Bronchus fibroblast of lung (primary cell): ENCODE measurements around the gene PET100. TPM values are rescaled to one million over a fixed set of nuclear protein-coding genes. Genes with fewer than 3 reads are reported as not detected.

Experiments
- total RNA-seq: library from RNA; depleted of rRNA; stranded (reverse); fragments of >200 nt; gene quantifications from 2 replicates; pipeline ENCODE4 v1.2.3, GENCODE V29; 2015

PET100 gene, protein sequence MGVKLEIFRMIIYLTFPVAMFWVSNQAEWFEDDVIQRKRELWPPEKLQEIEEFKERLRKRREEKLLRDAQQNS
- 13.6 and 15.9 TPM in 2 replicates for total RNA-seq

DNA sequence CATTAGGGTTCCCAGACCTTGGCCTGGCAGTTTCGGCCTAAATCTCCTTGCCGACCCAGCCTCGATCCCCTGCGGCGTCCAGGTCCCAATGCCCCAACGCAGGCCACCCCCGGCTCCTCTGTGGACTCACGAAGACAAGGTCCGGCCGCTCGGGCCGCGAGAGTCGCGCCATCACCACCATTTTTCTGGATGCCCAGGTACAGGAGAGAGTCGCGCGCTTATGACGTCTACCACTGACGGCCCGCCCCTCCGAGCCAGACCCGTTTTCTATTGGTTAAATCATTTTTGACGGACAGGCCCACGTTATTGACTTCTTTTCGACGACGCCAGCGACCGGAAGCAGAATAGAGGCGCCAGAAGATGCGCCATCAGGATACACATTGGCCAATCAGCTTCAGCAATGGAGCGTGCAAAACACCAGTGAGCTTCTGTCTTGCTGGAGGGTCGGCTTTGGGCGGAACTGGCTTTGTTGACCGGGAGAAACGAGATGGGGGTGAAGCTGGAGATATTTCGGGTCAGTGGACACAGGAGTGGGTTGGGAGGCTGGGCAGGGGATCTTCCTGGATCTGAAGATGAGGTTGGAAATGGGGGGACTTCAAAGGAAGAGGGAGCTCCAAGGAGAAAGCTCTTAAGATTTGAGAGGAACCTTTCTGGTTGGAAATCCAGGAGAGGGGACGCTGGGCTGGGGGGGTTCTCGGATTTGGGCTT is at the start of gene PET100, which contains the start of gene XAB2:
Gene PET100, plus strand, starts transcription at position 447 of the 708 bp plus-strand sequence. Its CDS starts 41 bp downstream, at position 488.
Gene XAB2, minus strand, starts transcription at position 199 of the 708 bp plus-strand sequence. Its CDS starts 18 bp downstream, at position 181.

DNA sequence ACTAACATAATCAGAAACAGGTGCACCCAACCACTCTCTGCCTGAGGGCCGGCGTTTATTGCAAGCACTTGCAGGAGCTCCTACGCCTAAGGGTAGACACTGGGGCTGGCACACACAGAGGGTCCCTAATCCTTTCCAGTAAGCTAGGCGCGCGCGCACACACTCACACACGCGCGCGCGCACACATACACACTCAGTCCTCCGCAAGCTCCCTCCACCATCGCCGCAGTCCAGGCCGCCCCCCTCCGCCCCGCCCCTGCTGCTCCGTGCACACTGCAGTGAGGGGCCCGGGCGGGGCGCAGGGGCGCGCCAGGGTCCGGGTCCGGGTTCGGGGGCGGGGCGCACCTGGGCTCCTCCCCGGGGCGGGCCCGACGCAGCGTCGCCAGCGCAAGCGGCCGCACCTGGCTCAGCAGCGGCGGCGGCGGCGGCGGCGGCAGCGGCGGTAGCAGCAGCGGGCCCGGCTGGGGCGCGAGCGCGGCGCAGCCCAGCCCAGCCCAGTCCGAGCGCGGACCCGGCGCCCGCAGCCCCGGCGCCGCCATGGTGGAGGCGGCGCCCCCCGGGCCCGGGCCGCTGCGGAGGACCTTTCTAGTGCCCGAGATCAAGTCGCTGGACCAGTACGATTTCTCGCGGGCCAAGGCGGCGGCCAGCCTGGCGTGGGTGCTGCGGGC is 34.0 kb upstream of the PET100 start, which contains the start of gene CAMSAP3:
Gene CAMSAP3, plus strand, starts transcription at position 398 of the 668 bp plus-strand sequence. Its CDS starts 140 bp downstream, at position 538.

DNA sequence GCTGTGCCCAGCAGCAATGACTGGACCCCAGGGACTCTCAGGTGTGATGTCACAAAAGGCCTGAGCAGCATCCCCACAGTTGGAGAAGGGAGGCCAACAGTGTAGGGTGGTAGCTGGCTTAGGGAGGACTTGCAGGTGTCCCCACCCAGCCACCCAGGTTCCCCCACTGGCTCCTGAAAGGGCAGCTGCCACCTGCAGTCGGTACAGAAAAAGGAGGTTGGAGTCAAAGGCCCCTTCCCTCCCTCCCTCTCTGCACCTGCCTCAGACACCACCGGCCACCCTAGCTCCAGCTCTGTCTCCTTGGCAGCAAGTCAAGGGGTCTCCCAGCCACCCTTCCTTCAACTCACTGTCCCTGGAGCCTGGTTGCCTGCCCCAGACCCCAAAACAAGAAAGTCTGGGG is 4.1 kb downstream of the PET100 start, which contains the start of gene PCP2:
Gene PCP2, minus strand, starts transcription at position 22 of the 400 bp plus-strand sequence. CDS start 262 bp downstream, outside the sequence.

DNA sequence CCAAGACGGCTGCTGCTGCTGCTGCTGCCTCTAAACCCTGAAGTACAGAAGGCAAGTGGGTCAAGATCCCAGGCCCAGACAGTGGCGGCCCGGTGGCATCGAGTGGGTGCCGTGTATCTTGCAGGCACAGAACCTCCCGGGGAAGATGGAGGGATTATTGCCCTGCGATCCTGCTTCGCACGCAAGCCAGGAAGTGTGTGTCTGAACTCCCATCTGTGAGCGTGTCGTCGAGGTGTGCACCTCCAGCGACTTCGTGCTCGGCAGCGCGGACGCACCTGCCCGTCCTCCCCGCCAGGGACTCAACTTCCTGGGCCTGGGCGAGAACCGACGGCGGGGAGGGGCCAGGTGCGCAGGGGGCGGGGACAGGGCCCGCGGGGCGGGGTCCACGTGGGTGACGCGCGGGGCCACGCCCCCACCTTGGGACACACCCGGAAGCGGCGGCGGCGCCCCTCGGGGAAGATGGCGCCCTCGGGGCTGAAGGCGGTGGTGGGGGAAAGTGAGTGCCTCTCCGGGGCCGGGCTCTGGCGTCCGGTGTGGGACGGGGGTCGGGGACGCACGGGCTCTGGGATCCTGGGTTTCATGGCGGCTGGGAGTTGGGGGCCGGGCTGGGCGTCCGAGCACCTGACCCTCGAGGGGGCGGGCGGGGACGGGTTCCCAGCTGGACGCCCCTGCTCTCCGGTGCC is 7.2 kb downstream of the PET100 start, which contains the start of gene STXBP2:
Gene STXBP2, plus strand, starts transcription at position 420 of the 683 bp plus-strand sequence. Its CDS starts 40 bp downstream, at position 460.

DNA sequence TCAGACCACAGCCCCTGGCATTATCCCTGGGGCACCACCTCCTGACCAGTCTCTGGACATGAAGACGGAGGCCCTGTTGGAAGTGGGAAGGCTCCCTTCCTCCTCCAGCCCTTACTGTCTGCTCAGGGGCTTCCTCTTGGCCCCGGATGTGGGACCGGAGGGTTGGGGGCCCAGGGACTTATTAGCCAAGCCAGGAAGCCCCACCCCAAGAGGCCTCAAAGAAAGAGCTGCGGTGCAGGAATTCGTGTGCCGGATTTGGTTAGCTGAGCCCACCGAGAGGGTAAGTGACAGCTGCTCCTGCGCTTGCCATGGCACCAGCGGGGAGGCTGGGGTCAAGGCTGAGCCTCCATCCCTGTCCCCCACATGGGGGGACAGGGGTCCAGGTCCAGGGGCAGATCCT is 39.2 kb downstream of the PET100 start, which contains the start of gene RETN:
Gene RETN, plus strand, starts transcription at position 208 of the 400 bp plus-strand sequence. CDS start 278 bp downstream, outside the sequence.

DNA sequence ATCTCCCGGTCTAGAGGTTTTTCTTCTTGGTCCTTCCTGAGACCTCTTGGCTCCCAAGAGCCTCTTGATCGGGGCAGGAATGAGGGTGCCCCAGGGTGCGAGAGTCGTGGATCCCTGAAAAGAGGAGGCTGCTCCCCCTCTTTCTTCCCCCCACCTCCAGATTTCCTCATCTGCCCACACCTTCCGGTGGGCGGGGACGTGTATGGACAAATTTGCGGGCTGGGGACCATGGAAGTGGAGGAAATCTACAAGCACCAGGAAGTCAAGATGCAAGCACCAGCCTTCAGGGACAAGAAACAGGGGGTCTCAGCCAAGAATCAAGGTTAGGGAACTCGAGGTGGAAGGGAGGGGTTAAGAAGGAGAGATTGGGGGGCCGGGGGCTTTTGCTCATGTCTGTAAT is 47.3 kb downstream of the PET100 start, which contains the start of gene MCEMP1:
Gene MCEMP1, plus strand, starts transcription at position 237 of the 400 bp plus-strand sequence. Its CDS starts 31 bp downstream, at position 268.

DNA sequence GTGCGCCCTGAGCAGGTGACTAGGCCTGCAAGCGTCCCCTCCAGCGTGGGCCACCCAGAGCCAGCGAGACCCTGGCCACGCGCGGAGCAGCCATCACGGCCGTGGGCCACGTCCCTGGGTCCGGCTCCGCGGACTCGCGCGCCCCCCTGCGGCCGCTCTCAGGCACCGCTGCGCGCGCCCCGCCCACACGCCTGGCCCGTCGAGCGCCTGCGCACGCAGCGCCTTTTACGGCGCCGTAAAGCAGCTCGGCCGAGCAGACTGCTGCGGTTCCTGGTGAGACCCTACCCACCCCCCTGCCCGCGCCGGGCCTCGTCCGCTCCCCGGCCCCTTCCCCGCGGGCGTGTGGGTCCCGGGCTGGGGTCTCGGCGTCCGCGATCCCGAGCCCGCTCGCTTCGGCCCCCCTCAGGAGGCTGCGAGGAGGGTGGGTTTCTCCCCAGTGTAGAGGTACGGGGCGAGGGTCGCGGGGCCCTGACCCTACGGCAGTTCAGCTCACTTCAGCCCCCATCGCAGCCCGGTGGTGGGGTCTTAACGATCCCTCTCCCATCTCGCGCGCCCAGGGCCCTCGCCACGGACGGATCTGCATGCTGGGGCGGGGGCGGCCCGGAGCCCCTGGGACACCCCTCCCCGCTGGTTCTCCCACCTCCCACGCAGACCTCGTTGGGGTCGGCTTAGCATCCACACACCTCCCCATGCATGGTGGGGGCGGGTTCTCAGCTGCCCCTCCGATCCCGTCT is 51.2 kb downstream of the PET100 start, which contains the start of gene TRAPPC5:
Gene TRAPPC5, plus strand, starts transcription at position 228 of the 734 bp plus-strand sequence. CDS start 1,421 bp downstream, outside the sequence.

Other genes starting within 250 kb of the PET100 start
- 3.4 and 4.4 TPM in 2 replicates for gene PEX11G, start 140.8 kb upstream of the PET100 start, total RNA-seq
- 32.4 and 36.0 TPM in 2 replicates for gene ZNF358, start 113.7 kb upstream of the PET100 start, total RNA-seq
- gene MCOLN1, start 107.2 kb upstream of the PET100 start, total RNA-seq = 5.2 and 8.0 TPM in 2 replicates
- gene PNPLA6, start 94.1 kb upstream of the PET100 start, total RNA-seq = 86.8 and 95.0 TPM in 2 replicates
- gene CAMSAP3, start 33.9 kb upstream of the PET100 start, total RNA-seq = 0.17 TPM in 1 of 2 replicates, not detected in the other
- gene XAB2, start 248 bp upstream of the PET100 start, total RNA-seq = 31.1 and 39.8 TPM in 2 replicates
- not detected in 2 replicates for gene PCP2, start 3.9 kb downstream of the PET100 start, total RNA-seq
- 10.1 and 16.5 TPM in 2 replicates for gene STXBP2, start 7.3 kb downstream of the PET100 start, total RNA-seq
- not detected in 2 replicates for gene RETN, start 39.3 kb downstream of the PET100 start, total RNA-seq
- not detected in 2 replicates for gene MCEMP1, start 47.3 kb downstream of the PET100 start, total RNA-seq
- gene TRAPPC5, start 51.0 kb downstream of the PET100 start, total RNA-seq = 75.8 and 93.9 TPM in 2 replicates
- not detected in 2 replicates for gene FCER2, start 72.3 kb downstream of the PET100 start, total RNA-seq
- not detected in 2 replicates for gene CLEC4G, start 102.3 kb downstream of the PET100 start, total RNA-seq
- gene CD209, start 117.7 kb downstream of the PET100 start, total RNA-seq = not detected in 2 replicates
- gene CLEC4M, start 133.4 kb downstream of the PET100 start, total RNA-seq = not detected in 2 replicates
- 11.4 and 11.8 TPM in 2 replicates for gene EVI5L, start 200.4 kb downstream of the PET100 start, total RNA-seq
- not detected in 2 replicates for gene PRR36, start 244.6 kb downstream of the PET100 start, total RNA-seq